Adrenal gland (tissue), 5 donors: ENCODE data around the gene PRAME.

Source experiments
- CTCF ChIP-seq, 6 experiments: fragments of 450-650 bp in 4 of 6; fragments of 200-600 bp in 2 of 6; sonication (generic) in 1 of 6; IDR thresholded peaks; 1 replicate in 5 of 6; 2 replicates in 1 of 6; pipeline versions ENCODE4 v1.5.1 to v1.8.0; 2016 to 2021; ENCODE audit warnings: antibody characterized with exemption in 6 of 6, mild to moderate bottlenecking in 2 of 6, moderate library complexity in 1 of 6
- POLR2A ChIP-seq, 2 donors: fragments of 450-650 bp; IDR thresholded peaks; one replicate each; pipeline ENCODE4 v1.6.1; 2017; ENCODE audit warnings: antibody characterized with exemption in 2 of 2, mild to moderate bottlenecking in 2 of 2, moderate library complexity in 1 of 2
- donor health status: DM: no; HTN: no; CAD: no.

GRCh38 chr22:22576244-22576988, 17.4 kb upstream of the PRAME start:
- peak; percentile 35 to 66 (median 58) for TF ChIP-seq CTCF (IDR thresholded peaks at IDR 0.05)
- TF ChIP-seq POLR2A (IDR thresholded peaks at IDR 0.05) = no peak
